ENCODE data around the gene TMEM37. TPM values are rescaled to one million over a fixed set of nuclear protein-coding genes. Genes with fewer than 3 reads are reported as not detected.

TMEM37 gene
- total RNA-seq, 2 experiments from 2014 or later, result not detected

- Histone ChIP-seq H3K4me1 (ENCODE audit: insufficient read depth, low read length) (no peaks in the 10 kb centered on the region), H3K9me3 (ENCODE audit: control insufficient read depth in 1 of 2, insufficient read depth in 1 of 2, low read length in 2 of 2) (no peaks in the 10 kb centered on the region), H3K27me3 (ENCODE audit: control insufficient read depth in 1 of 2, insufficient read depth in 2 of 2, low read length in 2 of 2) (no peaks in the 10 kb centered on the region), H3K36me3 (ENCODE audit: insufficient read depth, low read length) (no peaks in the 10 kb centered on the region), H3K4me3 (ENCODE audit: low read length) (no peak overlapping the region), H3K27ac (ENCODE audit: low read depth in 1 of 2, low read length in 2 of 2) (no peak overlapping the region)
- H3K36me3 Mint-ChIP-seq (ENCODE audit: low read depth), result no peaks in the 10 kb centered on the region
- H3K27ac Mint-ChIP-seq, result no peak overlapping the region
- intact Hi-C loops (cut with DNase I, micrococcal nuclease), result no loop called here
- H3K9me3 Mint-ChIP-seq, result no peaks in the 10 kb centered on the region
- DNase-seq (no peak), ATAC-seq (ENCODE audit: poor library complexity) (no peak)
- H3K27me3 Mint-ChIP-seq, result peaks cover 28% of the 10 kb centered on the region
- H3K4me3 Mint-ChIP-seq, result no peak overlapping the region
- H3K4me1 Mint-ChIP-seq (ENCODE audit: low read depth), result no peaks in the 10 kb centered on the region
- POLR2A ChIA-PET, result no interaction called here
- no peak for TF ChIP-seq CTCF (IDR thresholded peaks at IDR 0.05)
- CTCF ChIA-PET, result no interaction called here
Measured at GRCh38 chr2:119414894-119415293, 16.8 kb upstream of the TMEM37 start.

- H3K9me3 Mint-ChIP-seq, result no peaks in the 10 kb centered on the region
- Histone ChIP-seq H3K4me3 (ENCODE audit: low read length) (no peak overlapping the region), H3K4me1 (ENCODE audit: insufficient read depth, low read length) (no peaks in the 10 kb centered on the region), H3K36me3 (ENCODE audit: insufficient read depth, low read length) (no peaks in the 10 kb centered on the region), H3K27me3 (ENCODE audit: control insufficient read depth in 1 of 2, insufficient read depth in 2 of 2, low read length in 2 of 2) (no peaks in the 10 kb centered on the region), H3K9me3 (ENCODE audit: control insufficient read depth in 1 of 2, insufficient read depth in 1 of 2, low read length in 2 of 2) (no peaks in the 10 kb centered on the region), H3K27ac (ENCODE audit: low read depth in 1 of 2, low read length in 2 of 2) (no peak overlapping the region)
- CTCF ChIA-PET, result no interaction called here
- intact Hi-C loops (cut with DNase I, micrococcal nuclease), result no loop called here
- no peak overlapping the region for H3K4me3 Mint-ChIP-seq
- H3K36me3 Mint-ChIP-seq (ENCODE audit: low read depth), result no peaks in the 10 kb centered on the region
- no peaks in the 10 kb centered on the region for H3K4me1 Mint-ChIP-seq (ENCODE audit: low read depth)
- POLR2A ChIA-PET, result interaction anchor here (0.7 kb wide), 1 partner anchor 10 kb away, joined by 3 read pairs; no protein-coding TSS in a partner anchor
- no peak for DNase-seq
- no peak for ATAC-seq (ENCODE audit: poor library complexity)
- no peak overlapping the region for H3K27ac Mint-ChIP-seq
- no peak for TF ChIP-seq CTCF (IDR thresholded peaks at IDR 0.05)
- H3K27me3 Mint-ChIP-seq, result peaks cover 28% of the 10 kb centered on the region
Measured at GRCh38 chr2:119415630-119416029, 16.0 kb upstream of the TMEM37 start.

- no peaks in the 10 kb centered on the region for H3K9me3 Mint-ChIP-seq
- TF ChIP-seq CTCF (IDR thresholded peaks at IDR 0.05), result no peak
- intact Hi-C loops (cut with DNase I, micrococcal nuclease), result no loop called here
- Histone ChIP-seq H3K4me1 (ENCODE audit: insufficient read depth, low read length) (no peaks in the 10 kb centered on the region), H3K36me3 (ENCODE audit: insufficient read depth, low read length) (no peaks in the 10 kb centered on the region), H3K27ac (ENCODE audit: low read depth in 1 of 2, low read length in 2 of 2) (no peak overlapping the region), H3K4me3 (ENCODE audit: low read length) (no peak overlapping the region), H3K27me3 (ENCODE audit: control insufficient read depth in 1 of 2, insufficient read depth in 2 of 2, low read length in 2 of 2) (peaks cover 4 to 7% of the 10 kb centered on the region in 2 experiments), H3K9me3 (ENCODE audit: control insufficient read depth in 1 of 2, insufficient read depth in 1 of 2, low read length in 2 of 2) (peaks cover 0 to 3% of the 10 kb centered on the region in 2 experiments)
- DNase-seq, result no peak
- no peaks in the 10 kb centered on the region for H3K4me1 Mint-ChIP-seq (ENCODE audit: low read depth)
- H3K36me3 Mint-ChIP-seq (ENCODE audit: low read depth), result no peaks in the 10 kb centered on the region
- CTCF ChIA-PET, result no interaction called here
- no peak for ATAC-seq (ENCODE audit: poor library complexity)
- peaks cover 26% of the 10 kb centered on the region for H3K27me3 Mint-ChIP-seq
- H3K4me3 Mint-ChIP-seq, result no peak overlapping the region
- no peak overlapping the region for H3K27ac Mint-ChIP-seq
- POLR2A ChIA-PET, result interaction anchor here (0.7 kb wide), 1 partner anchor 10 kb away, joined by 3 read pairs; no protein-coding TSS in a partner anchor
Measured at GRCh38 chr2:119416299-119416923, 15.2 kb upstream of the TMEM37 start.
